GM19438 (cell line): ENCODE data around the gene MKRN2.
"Not testable (repeated sequence)": the region's sequence is repeated elsewhere in the genome, so short reads cannot be mapped to it uniquely, and the experiment has no call there.

ENCODE experiments used
- ATAC-seq: cut with Tn5 transposase; IDR thresholded peaks from one replicate; pipeline ENCODE4 v1.9.1; 2021; ENCODE audit warnings: low read depth; ENCODE audit not compliant: unreplicated experiment

MKRN2 gene

GRCh38 chr3:12586403-12586802, 29.5 kb downstream of the MKRN2 start:
- no peak for ATAC-seq

- ATAC-seq, result no peak
Observed at GRCh38 chr3:12588039-12589009, 31.4 kb downstream of the MKRN2 start.

- no peak for ATAC-seq
Observed at GRCh38 chr3:12590096-12590495, 33.2 kb downstream of the MKRN2 start.

GRCh38 chr3:12591456-12591855, 34.6 kb downstream of the MKRN2 start:
- no peak for ATAC-seq

- ATAC-seq, result no peak
Observed at GRCh38 chr3:12591997-12592715, 35.3 kb downstream of the MKRN2 start.

- no peak for ATAC-seq
Observed at GRCh38 chr3:12593473-12593872, 36.6 kb downstream of the MKRN2 start.

GRCh38 chr3:12598890-12599289, 42.0 kb downstream of the MKRN2 start:
- ATAC-seq, result no peak

GRCh38 chr3:12601072-12601471, 44.2 kb downstream of the MKRN2 start:
- ATAC-seq, result no peak

- no peak for ATAC-seq
Observed at GRCh38 chr3:12603969-12604368, 47.1 kb downstream of the MKRN2 start.

GRCh38 chr3:12608376-12608775, 51.5 kb downstream of the MKRN2 start:
- no peak for ATAC-seq

GRCh38 chr3:12611117-12611516, 54.2 kb downstream of the MKRN2 start:
- no peak for ATAC-seq

GRCh38 chr3:12612514-12613226, 55.8 kb downstream of the MKRN2 start:
- ATAC-seq, result no peak

GRCh38 chr3:12613250-12613649, 56.4 kb downstream of the MKRN2 start:
- no peak for ATAC-seq

GRCh38 chr3:12615266-12615665, 58.4 kb downstream of the MKRN2 start:
- ATAC-seq, result no peak

- no peak for ATAC-seq
Observed at GRCh38 chr3:12618426-12618825, 61.5 kb downstream of the MKRN2 start.

GRCh38 chr3:12620305-12620704, 63.4 kb downstream of the MKRN2 start:
- ATAC-seq, result no peak

GRCh38 chr3:12620729-12621128, 63.8 kb downstream of the MKRN2 start:
- no peak for ATAC-seq

GRCh38 chr3:12622335-12622734, 65.4 kb downstream of the MKRN2 start:
- no peak for ATAC-seq

GRCh38 chr3:12624056-12624455, 67.2 kb downstream of the MKRN2 start:
- no peak for ATAC-seq

GRCh38 chr3:12624964-12625363, 68.1 kb downstream of the MKRN2 start:
- ATAC-seq, result not testable (repeated sequence)

GRCh38 chr3:12627370-12627769, 70.5 kb downstream of the MKRN2 start:
- ATAC-seq, result no peak
